GM12878 (cell line): Measurements from ENCODE around the gene C19orf12. TPM values are rescaled to one million over a fixed set of nuclear protein-coding genes. Genes with fewer than 3 reads are reported as not detected.

Experiments used
- ATAC-seq: fragments of 200-7000 bp; cut with Tn5 transposase; 3 replicates; pipeline ENCODE4 v1.9.1; 2020; ENCODE audit warnings: mild to moderate bottlenecking, moderate library complexity
- BruUV-seq: library from RNA; stranded (reverse); fragments of 400-500 nt; replicated peaks from 2 replicates; lab custom pipeline; 2021; lab: Mats Ljungman, UMichigan
- CTCF ChIA-PET: fragments of 300-600 bp; sonication (Branson Sonifier 250); formaldehyde crosslinking; extraction: SDS; loops from one replicate; lab custom pipeline; 2021; ENCODE audit warnings: inconsistent platforms; lab: Yijun Ruan, JAX
- POLR2A ChIA-PET: fragments of 350-600 bp; formaldehyde crosslinking; extraction: SDS; loops from one replicate; lab custom pipeline; 2021; ENCODE audit warnings: inconsistent platforms; lab: Charles Lee
- RAD21 ChIA-PET: fragments of 300-600 bp; sonication (Branson Sonifier 250); formaldehyde crosslinking; loops from one replicate; lab custom pipeline; 2023; ENCODE audit warnings: antibody characterized with exemption; ENCODE audit not compliant: unreplicated experiment; lab: Charles Lee
- SMC1A ChIA-PET: fragments of 300-600 bp; sonication (Branson Sonifier 250); formaldehyde crosslinking; loops from one replicate; lab custom pipeline; 2023; ENCODE audit not compliant: unreplicated experiment, uncharacterized antibody; lab: Charles Lee
- DNase-seq: peaks from one replicate; pipeline ENCODE4 v3.0.0-alpha.2; 2011; ENCODE audit warnings: low read depth, low spot score
- FAIRE-seq: peaks from 3 replicates; lab custom pipeline; 2011; peaks lifted over from hg19 to GRCh38; lab: Jason Lieb, UNC
- H2AFZ ChIP-seq: 2 replicates; pipeline ENCODE4 v1.6.0; 2011; ENCODE audit warnings: low read depth, low read length, control low read depth; ENCODE audit not compliant: control insufficient read depth
- H3K27ac ChIP-seq: 2 replicates; pipeline ENCODE4 v1.5.1; 2011; ENCODE audit warnings: control low read depth; ENCODE audit not compliant: control insufficient read depth, insufficient read depth
- H3K27me3 ChIP-seq, 2 experiments: replicated peaks in 1 of 2; 2 replicates each; pipeline versions ENCODE4 v1.6.0 to v1.6.1; 2011; ENCODE audit warnings: low read length in 1 of 2; ENCODE audit not compliant: control insufficient read depth in 2 of 2, insufficient read depth in 2 of 2
- H3K36me3 ChIP-seq, 2 experiments: 2 replicates each; pipeline ENCODE4 v1.5.1; 2011; ENCODE audit warnings: low read length in 1 of 2; ENCODE audit not compliant: control insufficient read depth in 2 of 2, insufficient read depth in 2 of 2
- H3K4me1 ChIP-seq: 2 replicates; pipeline ENCODE4 v1.6.1; 2011; ENCODE audit warnings: mild to moderate bottlenecking, low read length, moderate library complexity, mixed read lengths; ENCODE audit not compliant: control insufficient read depth, insufficient read depth
- H3K4me2 ChIP-seq: 2 replicates; pipeline ENCODE4 v1.6.0; 2011; ENCODE audit warnings: control low read depth; ENCODE audit not compliant: control insufficient read depth, insufficient read depth
- H3K4me3 ChIP-seq: fragments of 200-600 bp; sonication (generic); 2 replicates; pipeline ENCODE4 v1.5.1; 2016
- H3K79me2 ChIP-seq: 2 replicates; pipeline ENCODE4 v1.6.0; 2011; ENCODE audit warnings: low read length; ENCODE audit not compliant: control insufficient read depth, insufficient read depth
- H3K9ac ChIP-seq: 2 replicates; pipeline ENCODE4 v1.8.0; 2011; ENCODE audit warnings: low read length, control low read depth, mixed read lengths; ENCODE audit not compliant: control insufficient read depth, insufficient read depth
- H3K9me3 ChIP-seq: replicated peaks from 3 replicates; pipeline ENCODE4 v1.5.1; 2011; ENCODE audit warnings: mild to moderate bottlenecking, low read length; ENCODE audit not compliant: control insufficient read depth, insufficient read depth
- H4K20me1 ChIP-seq: 2 replicates; pipeline ENCODE4 v1.6.0; 2011; ENCODE audit not compliant: control insufficient read depth, insufficient read depth
- LARP7 ChIP-seq: fragments of 450-650 bp; IDR thresholded peaks from 2 replicates; pipeline ENCODE4 v1.6.1; 2017; ENCODE audit warnings: mild to moderate bottlenecking
- NR2F1 ChIP-seq: fragments of 450-650 bp; conservative IDR thresholded peaks from 2 replicates; pipeline ENCODE4 v1.6.1; 2017; ENCODE audit warnings: mild to moderate bottlenecking
- SMAD1 ChIP-seq: fragments of 450-650 bp; IDR thresholded peaks from 2 replicates; pipeline ENCODE4 v1.6.1; 2018; ENCODE audit warnings: mild to moderate bottlenecking, low read depth; ENCODE audit not compliant: partially characterized antibody
- STAT3 ChIP-seq: IDR thresholded peaks from 2 replicates; pipeline ENCODE4 v1.6.1; 2011; ENCODE audit warnings: low read depth, low read length, improper control_type of control experiment
- USF1 ChIP-seq: IDR thresholded peaks from 2 replicates; pipeline ENCODE4 v1.6.1; 2011; ENCODE audit warnings: borderline replicate concordance, low read depth, mild to moderate bottlenecking, moderate library complexity, mixed read lengths, low read length; ENCODE audit not compliant: insufficient read depth; ENCODE audit errors: extremely low read length
- ZBTB33 ChIP-seq: fragments of 450-650 bp; IDR thresholded peaks from 2 replicates; pipeline ENCODE4 v1.6.1; 2017; ENCODE audit warnings: mild to moderate bottlenecking
- WGBS: methylation state at CpG from one replicate; pipeline ENCODE4 v1.1.6; 2016; ENCODE audit warnings: low lambda C conversion rate; ENCODE audit not compliant: insufficient replicate concordance, insufficient coverage; ENCODE audit errors: missing lambda C conversion rate; 5-methylcytosine and 5-hydroxymethylcytosine counted together
- in situ Hi-C: fragments of 300-500 bp; cut with MboI; formaldehyde crosslinking; loops from 9 replicates; pipeline ENCODE4 v1.14.3; 2018; ENCODE audit warnings: mixed read lengths
- intact Hi-C: fragments of 100-400 bp; cut with micrococcal nuclease; formaldehyde crosslinking; loops from one replicate; pipeline ENCODE4 v1.14.2; 2022; ENCODE audit not compliant: unreplicated experiment
- polyA plus RNA-seq, 11 experiments: library from polyadenylated mRNA; depleted of rRNA in 4 of 11; unstranded in 6 of 11; stranded (reverse) in 5 of 11; fragments of >200 nt; fragmentation: Nextera tagmentation in 4 of 11; fragmentation: Illumina TruSeq in 1 of 11; extraction: Ambion mirVana in 4 of 11; extraction: Trizol in 1 of 11; gene quantifications; 1 replicate in 1 of 11; 2 replicates in 10 of 11; pipeline versions ENCODE4 v1.2.1 to v1.2.3, GENCODE V29; 2011 to 2016; ENCODE audit warnings: inconsistent platforms in 2 of 11, missing spikeins in 2 of 11, low read depth in 1 of 11
- total RNA-seq, 4 experiments: library from RNA; depleted of rRNA in 3 of 4; stranded (reverse); fragments of >200 nt in 3 of 4; fragmentation: Illumina TruSeq in 1 of 4; extraction: Trizol in 1 of 4; gene quantifications; 2 replicates each; pipeline versions ENCODE4 v1.2.1 to v1.2.3, GENCODE V29; 2013 to 2021

The C19orf12 gene
- total and polyA plus RNA-seq, 10 of the 15 experiments (the other 5 are each of a cell fraction or from before 2014, with no cell fraction given): 2.3 to 23.5 (median 20.3) TPM

GRCh38 chr19:29753190-29753933 lies 38.3 kb upstream of the C19orf12 start:
- Histone ChIP-seq H3K4me2 (no peak overlapping the region), H3K9me3 (no peaks in the 10 kb centered on the region), H3K4me3 (no peak overlapping the region), H4K20me1 (no peaks in the 10 kb centered on the region), H3K27me3 (no peaks in the 10 kb centered on the region), H2AFZ (no peak overlapping the region), H3K9ac (no peak overlapping the region), H3K27ac (no peak overlapping the region), H3K36me3 (no peaks in the 10 kb centered on the region), H3K79me2 (no peaks in the 10 kb centered on the region), H3K4me1 (no peaks in the 10 kb centered on the region)
- no peak for FAIRE-seq
- no peak for TF ChIP-seq SMAD1
- TF ChIP-seq STAT3: no peak
- TF ChIP-seq USF1: peak; percentile 24
- ChIA-PET SMC1A (no interaction called here), CTCF (no interaction called here), POLR2A (no interaction called here), RAD21 (no interaction called here)
- intact Hi-C loops: no loop called here
- DNase-seq: no peak
- in situ Hi-C loops: no loop called here
- no TSS peak for BruUV-seq
- ATAC-seq: 0 out of 3 replicates have a peak, but pooled peaks have one; percentile 15
- 39% methylated on average over 16 of the region's 16 CpGs for WGBS

GRCh38 chr19:29752450-29753025 lies 37.5 kb upstream of the C19orf12 start:
- 25% methylated on average over 11 of the region's 11 CpGs for WGBS
- no peak overlapping the region for H3K9ac ChIP-seq

More at GRCh38 chr19:29752450-29753025, 37.5 kb upstream of the C19orf12 start:
- H3K36me3 ChIP-seq: no peaks in the 10 kb centered on the region
- FAIRE-seq: no peak
- no peaks in the 10 kb centered on the region for H4K20me1 ChIP-seq
- SMC1A ChIA-PET: interaction anchor here (0.7 kb wide), 1 partner anchor 20 kb away, joined by 3 read pairs; no protein-coding TSS in a partner anchor
- no peaks in the 10 kb centered on the region for H3K79me2 ChIP-seq
- BruUV-seq: no TSS peak
- TF ChIP-seq ZBTB33: no peak
- TF ChIP-seq NR2F1: no peak
- no peak for TF ChIP-seq LARP7
- TF ChIP-seq, all 136 proteins: peak for 0
- ChIA-PET CTCF (interaction anchor here (0.6 to 2.0 kb wide), 3 partner anchors 8 to 915 kb away, joined by 3 to 8 read pairs (median 4); no protein-coding TSS in a partner anchor), RAD21 (no interaction called here), POLR2A (no interaction called here)
- Histone ChIP-seq H3K4me1 (no peaks in the 10 kb centered on the region), H3K4me2 (no peak overlapping the region), H3K4me3 (no peak overlapping the region), H3K27ac (no peak overlapping the region), H3K9me3 (no peaks in the 10 kb centered on the region), H3K27me3 (no peaks in the 10 kb centered on the region), H2AFZ (no peak overlapping the region)
- in situ Hi-C loops: no loop called here
- intact Hi-C loops: no loop called here
- ATAC-seq: no peak
- no peak for DNase-seq
